Left lung (tissue), 10 donors: ENCODE measurements around the gene ITIH5. TPM values are rescaled to one million over a fixed set of nuclear protein-coding genes. Genes with fewer than 3 reads are reported as not detected.

ENCODE experiments used
- ATAC-seq: fragments of 200-7000 bp; cut with Tn5 transposase; one replicate; pipeline ENCODE4 v1.9.1; 2020; ENCODE audit warnings: moderate library complexity
- DNase-seq, 4 donors: peaks; one replicate each; pipeline ENCODE4 v3.0.0-alpha.2; 2013 to 2020
- H3K27ac ChIP-seq, 2 donors: fragments of 200-600 bp; sonication (generic) in 1 of 2; one replicate each; pipeline versions ENCODE4 v1.5.0 to v1.8.0; 2020 to 2021
- H3K27me3 ChIP-seq, 2 donors: fragments of 200-600 bp; sonication (generic) in 1 of 2; one replicate each; pipeline versions ENCODE4 v1.5.0 to v1.8.0; 2020 to 2021
- H3K36me3 ChIP-seq, 2 donors: fragments of 200-600 bp; sonication (generic) in 1 of 2; one replicate each; pipeline versions ENCODE4 v1.5.0 to v1.8.0; 2020 to 2021
- H3K4me1 ChIP-seq, 2 donors: fragments of 200-600 bp; one replicate each; pipeline ENCODE4 v1.8.0; 2021
- H3K4me3 ChIP-seq, 2 donors: fragments of 200-600 bp; sonication (generic) in 1 of 2; one replicate each; pipeline versions ENCODE4 v1.5.0 to v1.8.0; 2020 to 2021; ENCODE audit warnings: mild to moderate bottlenecking in 1 of 2
- H3K9me3 ChIP-seq, 2 donors: fragments of 200-600 bp; sonication (generic) in 1 of 2; one replicate each; pipeline versions ENCODE4 v1.5.0 to v1.8.0; 2020 to 2021
- intact Hi-C, 2 donors: fragments of 100-400 bp; cut with DNase I; formaldehyde crosslinking; loops; one replicate each; pipeline versions ENCODE4 v1.11.2 to v1.14.2; 2022
- polyA plus RNA-seq, 6 donors: library from polyadenylated mRNA; unstranded; fragments of 120-200 nt; gene quantifications; one replicate each; pipeline ENCODE4 v1.2.1, GENCODE V29; 2013; ENCODE audit not compliant: insufficient read length in 6 of 6
- total RNA-seq, 2 donors: library from RNA; stranded (reverse); fragmentation: NEBNext Ultra II Directional; extraction: Animal tissue kit (Norgen Biotek cat#: 25700); gene quantifications; one replicate each; pipeline ENCODE4 v1.2.1, GENCODE V29; 2021
- TF ChIP-seq, protein P1 (sequence below), 2 donors: fragments of 200-600 bp; sonication (generic) in 1 of 2; IDR thresholded peaks; one replicate each; pipeline versions ENCODE4 v1.5.0 to v1.8.0; 2021; ENCODE audit warnings: antibody characterized with exemption in 2 of 2
- donor health status: DM: no; HTN: yes; CAD: no.
- donor health status: DM: no; HTN: no; CAD: no.

ITIH5 gene
- total and polyA plus RNA-seq, 8 donors = 7.0 to 40.7 (median 29.9) TPM

- H3K4me3 ChIP-seq = no peak overlapping the region
- H3K4me1 ChIP-seq = no peaks in the 10 kb centered on the region
- intact Hi-C loops = no loop called here
- DNase-seq (peak in 1 of 4 donors; percentile 53), ATAC-seq (no peak)
- no peaks in the 10 kb centered on the region for H3K9me3 ChIP-seq
- H3K27me3 ChIP-seq = no peaks in the 10 kb centered on the region
- no peak overlapping the region for H3K27ac ChIP-seq
- TF ChIP-seq, protein P1, sequence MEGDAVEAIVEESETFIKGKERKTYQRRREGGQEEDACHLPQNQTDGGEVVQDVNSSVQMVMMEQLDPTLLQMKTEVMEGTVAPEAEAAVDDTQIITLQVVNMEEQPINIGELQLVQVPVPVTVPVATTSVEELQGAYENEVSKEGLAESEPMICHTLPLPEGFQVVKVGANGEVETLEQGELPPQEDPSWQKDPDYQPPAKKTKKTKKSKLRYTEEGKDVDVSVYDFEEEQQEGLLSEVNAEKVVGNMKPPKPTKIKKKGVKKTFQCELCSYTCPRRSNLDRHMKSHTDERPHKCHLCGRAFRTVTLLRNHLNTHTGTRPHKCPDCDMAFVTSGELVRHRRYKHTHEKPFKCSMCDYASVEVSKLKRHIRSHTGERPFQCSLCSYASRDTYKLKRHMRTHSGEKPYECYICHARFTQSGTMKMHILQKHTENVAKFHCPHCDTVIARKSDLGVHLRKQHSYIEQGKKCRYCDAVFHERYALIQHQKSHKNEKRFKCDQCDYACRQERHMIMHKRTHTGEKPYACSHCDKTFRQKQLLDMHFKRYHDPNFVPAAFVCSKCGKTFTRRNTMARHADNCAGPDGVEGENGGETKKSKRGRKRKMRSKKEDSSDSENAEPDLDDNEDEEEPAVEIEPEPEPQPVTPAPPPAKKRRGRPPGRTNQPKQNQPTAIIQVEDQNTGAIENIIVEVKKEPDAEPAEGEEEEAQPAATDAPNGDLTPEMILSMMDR (IDR thresholded peaks at IDR 0.05) = no peak
- H3K36me3 ChIP-seq = no peaks in the 10 kb centered on the region
Measured at GRCh38 chr10:7618461-7618860, 48.3 kb downstream of the ITIH5 start.

DNA sequence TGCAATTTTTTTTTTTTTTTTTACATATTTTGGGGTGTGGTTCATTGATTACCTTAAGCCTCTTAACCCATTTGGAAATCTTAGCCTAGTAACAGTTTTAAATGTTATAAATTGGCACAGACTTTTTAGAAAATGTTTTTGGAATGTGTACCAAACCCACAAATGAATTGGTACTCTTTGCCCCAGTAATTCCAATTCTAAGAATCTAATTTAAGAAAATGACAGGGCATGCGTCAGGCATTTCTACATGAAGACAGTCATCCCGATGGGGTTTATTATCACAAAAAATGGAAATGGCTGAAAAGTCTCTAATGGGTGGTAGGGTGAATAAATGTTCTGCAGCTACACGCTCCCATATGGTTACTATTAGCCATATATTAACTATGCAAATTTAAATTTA, 54.9 kb downstream of the ITIH5 start:
- Histone ChIP-seq H3K36me3 (no peaks in the 10 kb centered on the region), H3K4me3 (no peak overlapping the region), H3K27ac (no peak overlapping the region), H3K4me1 (no peaks in the 10 kb centered on the region), H3K27me3 (no peaks in the 10 kb centered on the region), H3K9me3 (no peaks in the 10 kb centered on the region)
- TF ChIP-seq, protein P1 (IDR thresholded peaks at IDR 0.05) = no peak
- no peak for DNase-seq
- ATAC-seq = no peak
- intact Hi-C loops = no loop called here

- ATAC-seq (peak; percentile 76), DNase-seq (peak in 3 of 4 donors; percentile 38 to 91 (median 87))
- TF ChIP-seq, protein P1 (IDR thresholded peaks at IDR 0.05) = no peak
- no peaks in the 10 kb centered on the region for H3K36me3 ChIP-seq
- no peaks in the 10 kb centered on the region for H3K4me1 ChIP-seq
- H3K9me3 ChIP-seq = no peaks in the 10 kb centered on the region
- no peak overlapping the region for H3K27ac ChIP-seq
- H3K27me3 ChIP-seq = no peaks in the 10 kb centered on the region
- H3K4me3 ChIP-seq = no peak overlapping the region
- intact Hi-C loops = no loop called here
Measured at GRCh38 chr10:7610651-7611389, 55.9 kb downstream of the ITIH5 start.

- H3K27ac ChIP-seq = no peak overlapping the region
- DNase-seq (no peak), ATAC-seq (no peak)
- no peaks in the 10 kb centered on the region for H3K36me3 ChIP-seq
- H3K4me3 ChIP-seq = no peak overlapping the region
- H3K27me3 ChIP-seq = no peaks in the 10 kb centered on the region
- no peaks in the 10 kb centered on the region for H3K4me1 ChIP-seq
- intact Hi-C loops = no loop called here
- TF ChIP-seq, protein P1 (IDR thresholded peaks at IDR 0.05) = no peak
- no peaks in the 10 kb centered on the region for H3K9me3 ChIP-seq
Measured at GRCh38 chr10:7610026-7610425, 56.7 kb downstream of the ITIH5 start.

DNA sequence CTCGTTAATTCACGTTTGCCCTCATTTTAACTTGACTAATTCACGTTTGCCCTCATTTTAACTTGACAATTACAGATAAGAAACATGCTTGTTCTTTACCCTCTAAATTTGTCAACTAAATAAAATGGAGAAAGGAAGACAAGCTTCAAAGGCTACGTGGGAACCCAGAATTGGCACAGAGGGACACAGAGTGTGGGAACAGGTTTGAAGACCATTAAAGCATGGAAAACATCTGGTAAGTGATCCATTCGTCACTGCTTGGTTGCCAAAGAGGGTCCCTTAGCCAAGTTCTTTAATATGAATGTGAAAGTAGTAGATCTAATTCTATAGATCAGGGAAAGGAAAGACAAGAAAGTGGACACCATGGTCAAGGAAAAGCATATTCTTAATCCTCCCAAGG, 57.2 kb downstream of the ITIH5 start:
- Histone ChIP-seq H3K4me1 (no peaks in the 10 kb centered on the region), H3K4me3 (no peak overlapping the region), H3K27me3 (no peaks in the 10 kb centered on the region), H3K27ac (no peak overlapping the region), H3K9me3 (no peaks in the 10 kb centered on the region), H3K36me3 (no peaks in the 10 kb centered on the region)
- no peak for ATAC-seq
- intact Hi-C loops = no loop called here
- TF ChIP-seq, protein P1 (IDR thresholded peaks at IDR 0.05) = no peak
- DNase-seq = no peak
